Parathyroid adenoma (tissue), 2 donors: ENCODE data around the gene EDNRA.

Source experiments
- H2AFZ ChIP-seq: fragments of 300-600 bp; sonication (generic); one replicate; pipeline ENCODE4 v1.7.0; 2017; ENCODE audit warnings: antibody characterized with exemption, mild to moderate bottlenecking
- H3K27ac ChIP-seq: fragments of 300-600 bp; sonication (generic); one replicate; pipeline ENCODE4 v1.7.0; 2017
- H3K27me3 ChIP-seq: fragments of 300-600 bp; sonication (generic); one replicate; pipeline ENCODE4 v1.7.0; 2017; ENCODE audit warnings: low read length; ENCODE audit not compliant: control insufficient read depth, insufficient read depth
- H3K36me3 ChIP-seq: fragments of 300-600 bp; sonication (generic); one replicate; pipeline ENCODE4 v1.7.0; 2017; ENCODE audit warnings: low read length; ENCODE audit not compliant: control insufficient read depth, insufficient read depth
- H3K4me1 ChIP-seq: fragments of 300-600 bp; sonication (generic); one replicate; pipeline ENCODE4 v1.7.0; 2017; ENCODE audit warnings: control low read depth
- H3K4me2 ChIP-seq: fragments of 300-600 bp; sonication (generic); one replicate; pipeline ENCODE4 v1.7.0; 2017; ENCODE audit warnings: low read length
- H3K4me3 ChIP-seq: fragments of 300-600 bp; sonication (generic); one replicate; pipeline ENCODE4 v1.7.0; 2017; ENCODE audit warnings: low read depth, low read length
- H3K79me2 ChIP-seq: fragments of 300-600 bp; sonication (generic); one replicate; pipeline ENCODE4 v1.7.0; 2017; ENCODE audit warnings: control low read depth
- H3K9ac ChIP-seq: fragments of 300-600 bp; sonication (generic); one replicate; pipeline ENCODE4 v1.7.0; 2017; ENCODE audit warnings: mild to moderate bottlenecking
- H3K9me3 ChIP-seq: fragments of 300-600 bp; sonication (generic); one replicate; pipeline ENCODE4 v1.7.0; 2017; ENCODE audit warnings: low read length; ENCODE audit not compliant: control insufficient read depth
- TF ChIP-seq, protein P1 (sequence below): fragments of 300-600 bp; sonication (generic); IDR thresholded peaks from one replicate; pipeline ENCODE4 v1.7.0; 2017; ENCODE audit warnings: antibody characterized with exemption, mild to moderate bottlenecking
- donor health status: primary hyperparathyroidism.

The EDNRA gene

GRCh38 chr4:147456706-147457105, 24.2 kb upstream of the EDNRA start:
- H3K9me3 ChIP-seq, result no peaks in the 10 kb centered on the region
- H3K9ac ChIP-seq, result no peak overlapping the region
- no peak overlapping the region for H2AFZ ChIP-seq
- no peak overlapping the region for H3K4me2 ChIP-seq
- H3K4me3 ChIP-seq, result no peak overlapping the region
- no peaks in the 10 kb centered on the region for H3K27me3 ChIP-seq
- no peaks in the 10 kb centered on the region for H3K79me2 ChIP-seq
- no peaks in the 10 kb centered on the region for H3K36me3 ChIP-seq
- H3K27ac ChIP-seq, result no peak overlapping the region
- no peaks in the 10 kb centered on the region for H3K4me1 ChIP-seq
- TF ChIP-seq, protein P1, sequence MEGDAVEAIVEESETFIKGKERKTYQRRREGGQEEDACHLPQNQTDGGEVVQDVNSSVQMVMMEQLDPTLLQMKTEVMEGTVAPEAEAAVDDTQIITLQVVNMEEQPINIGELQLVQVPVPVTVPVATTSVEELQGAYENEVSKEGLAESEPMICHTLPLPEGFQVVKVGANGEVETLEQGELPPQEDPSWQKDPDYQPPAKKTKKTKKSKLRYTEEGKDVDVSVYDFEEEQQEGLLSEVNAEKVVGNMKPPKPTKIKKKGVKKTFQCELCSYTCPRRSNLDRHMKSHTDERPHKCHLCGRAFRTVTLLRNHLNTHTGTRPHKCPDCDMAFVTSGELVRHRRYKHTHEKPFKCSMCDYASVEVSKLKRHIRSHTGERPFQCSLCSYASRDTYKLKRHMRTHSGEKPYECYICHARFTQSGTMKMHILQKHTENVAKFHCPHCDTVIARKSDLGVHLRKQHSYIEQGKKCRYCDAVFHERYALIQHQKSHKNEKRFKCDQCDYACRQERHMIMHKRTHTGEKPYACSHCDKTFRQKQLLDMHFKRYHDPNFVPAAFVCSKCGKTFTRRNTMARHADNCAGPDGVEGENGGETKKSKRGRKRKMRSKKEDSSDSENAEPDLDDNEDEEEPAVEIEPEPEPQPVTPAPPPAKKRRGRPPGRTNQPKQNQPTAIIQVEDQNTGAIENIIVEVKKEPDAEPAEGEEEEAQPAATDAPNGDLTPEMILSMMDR, result no peak

GRCh38 chr4:147461161-147461560, 19.7 kb upstream of the EDNRA start:
- no peak overlapping the region for H3K4me3 ChIP-seq

GRCh38 chr4:147463065-147463464, 17.8 kb upstream of the EDNRA start:
- Histone ChIP-seq H3K79me2 (no peaks in the 10 kb centered on the region), H3K27ac (no peak overlapping the region), H3K4me2 (no peak overlapping the region), H3K4me3 (no peak overlapping the region), H3K9ac (no peak overlapping the region), H3K27me3 (no peaks in the 10 kb centered on the region), H3K36me3 (no peaks in the 10 kb centered on the region), H3K9me3 (no peaks in the 10 kb centered on the region), H2AFZ (no peak overlapping the region), H3K4me1 (no peaks in the 10 kb centered on the region)
- TF ChIP-seq, protein P1, result no peak

More at GRCh38 chr4:147461161-147461560, 19.7 kb upstream of the EDNRA start:
- Histone ChIP-seq H3K36me3 (no peaks in the 10 kb centered on the region), H3K27me3 (no peaks in the 10 kb centered on the region), H3K27ac (no peak overlapping the region), H2AFZ (no peak overlapping the region), H3K9me3 (no peaks in the 10 kb centered on the region), H3K9ac (no peak overlapping the region), H3K4me1 (no peaks in the 10 kb centered on the region), H3K79me2 (no peaks in the 10 kb centered on the region), H3K4me2 (no peak overlapping the region)
- TF ChIP-seq, protein P1, result no peak

DNA sequence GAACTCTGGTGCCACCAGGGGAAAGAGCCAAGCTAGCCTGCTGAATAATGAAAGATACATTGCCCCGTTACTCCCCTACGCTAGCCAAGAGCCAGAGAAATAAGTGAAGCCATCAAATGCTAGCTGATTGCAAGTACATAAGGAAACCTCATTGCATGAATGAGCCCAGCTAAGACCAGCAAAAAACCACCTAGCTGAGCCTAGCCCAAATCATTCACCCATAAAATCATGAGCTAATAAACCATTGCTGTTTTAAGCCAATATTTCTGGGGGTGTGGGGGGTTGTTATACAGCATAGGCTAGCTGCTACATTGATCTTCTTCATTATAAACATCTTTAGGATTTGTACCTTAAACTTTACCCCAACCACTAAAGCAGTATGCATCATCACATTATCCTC, 15.4 kb upstream of the EDNRA start:
- Histone ChIP-seq H3K4me3 (no peak overlapping the region), H3K4me2 (no peak overlapping the region), H3K27ac (no peak overlapping the region), H3K9me3 (no peaks in the 10 kb centered on the region), H3K27me3 (no peaks in the 10 kb centered on the region), H3K4me1 (no peaks in the 10 kb centered on the region), H3K36me3 (no peaks in the 10 kb centered on the region), H2AFZ (no peak overlapping the region), H3K9ac (no peak overlapping the region), H3K79me2 (no peaks in the 10 kb centered on the region)
- TF ChIP-seq, protein P1, result no peak

- Histone ChIP-seq H2AFZ (no peak overlapping the region), H3K4me1 (no peaks in the 10 kb centered on the region), H3K36me3 (no peaks in the 10 kb centered on the region), H3K4me2 (no peak overlapping the region), H3K9me3 (no peaks in the 10 kb centered on the region), H3K9ac (no peak overlapping the region), H3K27me3 (no peaks in the 10 kb centered on the region), H3K27ac (no peak overlapping the region), H3K79me2 (no peaks in the 10 kb centered on the region), H3K4me3 (no peak overlapping the region)
- TF ChIP-seq, protein P1, result no peak
These were observed 3.5 kb upstream of the EDNRA start for GRCh38 chr4:147477439-147477838.
